Cardiac fibroblast (primary cell): Measurements from ENCODE around the gene MAGOH.
A peak's percentile ranks its signal among the peaks of the same experiment; 100 is the strongest.

Experiments used
- DNase-seq, 2 donors: peaks; one replicate each; pipeline versions ENCODE4 v3.0.0 to v3.0.0-alpha.2; 2010; ENCODE audit warnings: low read depth in 2 of 2
- H3K4me3 ChIP-seq, 2 donors: replicated peaks in 1 of 2; 1 replicate in 1 of 2; 2 replicates in 1 of 2; pipeline ENCODE4 v1.5.1; 2011; ENCODE audit warnings: low read depth in 2 of 2, low read length in 2 of 2, mild to moderate bottlenecking in 2 of 2, moderate library complexity in 1 of 2
- CTCF ChIP-seq: IDR thresholded peaks from one replicate; pipeline ENCODE4 v1.5.1; 2011; ENCODE audit warnings: low read depth, mild to moderate bottlenecking, low read length, inconsistent platforms

MAGOH gene

GRCh38 chr1:53281133-53281532 lies 42.8 kb upstream of the MAGOH start:
- DNase-seq, result no peak
- no peak for TF ChIP-seq CTCF
- no peak overlapping the region for H3K4me3 ChIP-seq

DNA sequence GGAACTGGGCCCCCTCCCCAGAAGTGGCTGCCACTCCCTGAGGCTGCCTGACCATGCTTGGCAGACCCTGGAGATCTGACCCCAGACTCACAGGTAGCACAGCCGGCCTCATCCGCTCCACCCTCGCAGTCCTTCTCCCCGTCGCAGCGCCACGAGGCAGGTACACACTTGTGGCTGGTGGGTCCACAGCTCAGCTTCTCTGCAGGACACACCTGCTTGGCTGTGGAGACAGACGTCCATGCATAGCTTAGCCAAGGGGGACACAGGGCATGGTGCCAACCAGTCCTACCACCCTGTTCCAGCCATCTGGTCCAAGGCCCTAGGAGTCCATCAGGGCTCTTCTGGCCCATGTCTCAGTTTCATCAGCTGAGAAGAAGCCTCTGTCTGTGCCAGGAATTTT lies 42.2 kb upstream of the MAGOH start:
- DNase-seq, result no peak
- no peak overlapping the region for H3K4me3 ChIP-seq
- TF ChIP-seq CTCF, result no peak

DNA sequence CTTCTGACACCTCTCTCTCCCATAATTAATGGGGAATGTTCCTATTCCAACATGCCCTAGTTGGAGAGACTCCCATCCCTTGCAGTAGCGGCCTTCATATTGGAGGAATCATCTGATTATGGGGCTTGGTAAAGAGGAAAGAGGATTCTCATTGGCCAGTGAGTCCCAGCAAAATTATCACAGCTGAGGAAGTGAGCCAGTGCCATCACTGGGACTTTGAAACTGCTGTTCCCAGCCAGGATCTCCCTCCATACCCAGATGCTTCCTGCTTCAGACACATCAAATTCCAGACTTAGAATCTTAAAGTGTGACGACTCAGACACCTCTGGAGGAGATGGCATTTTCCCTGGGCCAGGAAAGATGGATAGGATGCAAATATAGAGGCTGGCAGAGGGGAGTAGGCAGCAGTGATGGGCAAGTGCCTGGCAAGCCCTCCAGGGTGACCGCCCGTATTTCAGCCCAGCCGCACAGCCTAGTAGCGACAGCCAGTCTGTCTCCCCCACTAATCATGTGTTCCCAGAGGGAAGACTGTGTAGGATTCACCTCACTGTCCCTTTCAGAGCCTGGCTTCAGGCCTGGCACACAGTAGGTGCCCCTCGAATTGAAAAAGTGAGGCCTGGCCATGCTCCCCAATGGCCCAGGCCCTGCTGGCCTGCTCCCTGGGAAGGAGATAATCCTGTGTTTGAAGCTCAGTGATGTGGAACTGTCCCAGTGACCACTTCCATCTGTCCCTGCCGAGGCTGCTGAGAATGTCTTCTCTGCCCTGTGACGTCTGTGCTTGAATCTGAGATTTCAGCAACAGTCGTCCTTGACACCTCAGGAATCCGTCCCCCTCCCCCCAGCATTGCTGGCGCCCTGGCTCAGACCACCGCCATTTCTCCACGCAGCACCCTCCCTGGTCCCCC lies 41.2 kb upstream of the MAGOH start:
- H3K4me3 ChIP-seq, result no peak overlapping the region
- no peak for TF ChIP-seq CTCF
- DNase-seq, result no peak

DNA sequence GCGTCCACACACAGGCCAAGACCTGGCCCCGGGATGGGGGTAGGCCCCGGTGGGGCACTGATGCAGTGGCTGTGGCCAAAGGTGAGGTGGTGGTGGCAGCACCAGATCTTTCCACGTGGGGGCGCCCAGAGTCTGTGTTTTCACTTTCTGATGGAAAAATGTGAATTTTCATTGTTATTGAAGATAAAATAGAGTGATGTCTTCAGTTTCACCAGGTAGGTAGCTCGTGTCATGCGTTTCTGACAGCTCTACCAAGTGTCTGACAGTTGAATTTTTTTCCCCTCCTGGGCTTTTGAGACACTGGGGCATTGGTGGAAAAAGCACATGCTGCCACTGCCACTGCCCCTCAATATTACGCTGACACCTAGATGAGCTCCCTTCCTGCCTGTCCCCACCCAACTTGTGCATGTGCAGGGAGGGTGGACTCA lies 40.0 kb upstream of the MAGOH start:
- no peak overlapping the region for H3K4me3 ChIP-seq
- peak; percentile 40 to 50 for DNase-seq
- TF ChIP-seq CTCF, result peak; percentile 82

GRCh38 chr1:53277326-53277725 lies 39.0 kb upstream of the MAGOH start:
- no peak for TF ChIP-seq CTCF
- no peak for DNase-seq
- no peak overlapping the region for H3K4me3 ChIP-seq

- no peak for TF ChIP-seq CTCF
- no peak for DNase-seq
- no peak overlapping the region for H3K4me3 ChIP-seq
These were observed 38.6 kb upstream of the MAGOH start for GRCh38 chr1:53276902-53277281.
